Measurements from ENCODE around the gene CEP85.
"Not testable (repeated sequence)": the region's sequence is repeated elsewhere in the genome, so short reads cannot be mapped to it uniquely, and the experiment has no call there.

Gene CEP85

DNA sequence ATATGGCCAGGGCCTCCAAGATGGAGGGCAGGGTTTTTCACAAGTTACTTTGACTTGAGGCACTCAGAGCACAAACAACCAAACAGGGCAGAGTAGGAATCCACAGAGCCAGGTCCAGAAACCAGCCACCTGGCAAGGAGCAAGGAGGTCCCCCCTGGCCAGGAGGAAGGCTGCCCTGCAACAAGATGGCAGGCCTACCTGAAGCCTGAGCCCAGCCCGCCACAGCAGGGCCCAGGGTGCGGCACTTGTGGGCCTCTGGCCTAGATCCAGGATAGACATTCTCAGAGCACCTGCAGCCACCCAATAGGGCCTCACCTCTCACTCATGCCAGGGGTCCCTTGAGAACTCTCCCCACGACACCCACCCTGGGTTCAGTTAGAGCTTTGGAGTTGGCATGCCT is 57.4 kb downstream of the CEP85 start:
- DNase-seq = no peak

DNA sequence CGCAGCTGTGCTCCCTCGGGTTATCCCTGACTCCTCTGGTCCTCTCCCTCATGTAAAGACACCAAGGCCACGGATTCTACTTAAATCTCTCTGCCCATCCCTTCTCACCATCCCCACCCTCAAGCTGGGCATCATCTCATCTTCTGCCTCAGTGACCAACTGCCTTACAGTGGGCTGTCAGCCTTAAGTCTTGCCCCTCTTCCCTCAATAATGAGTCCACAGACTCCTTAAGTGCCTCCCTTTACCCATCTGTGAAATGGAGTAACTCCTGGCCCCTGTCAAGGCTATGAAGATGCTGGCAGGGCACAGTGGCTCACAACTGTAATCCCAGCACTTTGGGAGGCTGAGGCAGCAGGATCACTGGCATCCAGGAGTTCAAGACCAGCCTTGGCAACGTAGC is 57.9 kb downstream of the CEP85 start:
- DNase-seq = no peak

DNA sequence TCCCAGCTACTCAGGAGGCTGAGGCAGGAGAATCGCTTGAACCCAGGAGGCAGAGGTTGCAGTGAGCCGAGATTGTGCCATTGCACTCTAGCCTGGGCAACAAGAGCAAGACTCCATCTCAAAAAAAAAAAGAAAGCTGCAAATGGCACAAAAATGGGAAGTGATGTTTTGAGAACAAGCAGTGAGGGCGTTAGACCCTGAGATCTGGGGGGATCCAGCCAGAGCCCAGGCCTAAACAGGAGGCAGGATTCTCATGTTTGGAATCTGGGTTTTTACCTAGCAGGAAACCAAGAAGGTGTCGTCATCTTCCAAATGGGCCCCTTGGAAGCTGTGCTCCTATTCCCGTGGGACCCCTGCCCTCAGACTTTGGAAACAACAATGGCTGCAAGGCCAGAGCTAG is 58.7 kb downstream of the CEP85 start:
- DNase-seq = not testable (repeated sequence)

DNA sequence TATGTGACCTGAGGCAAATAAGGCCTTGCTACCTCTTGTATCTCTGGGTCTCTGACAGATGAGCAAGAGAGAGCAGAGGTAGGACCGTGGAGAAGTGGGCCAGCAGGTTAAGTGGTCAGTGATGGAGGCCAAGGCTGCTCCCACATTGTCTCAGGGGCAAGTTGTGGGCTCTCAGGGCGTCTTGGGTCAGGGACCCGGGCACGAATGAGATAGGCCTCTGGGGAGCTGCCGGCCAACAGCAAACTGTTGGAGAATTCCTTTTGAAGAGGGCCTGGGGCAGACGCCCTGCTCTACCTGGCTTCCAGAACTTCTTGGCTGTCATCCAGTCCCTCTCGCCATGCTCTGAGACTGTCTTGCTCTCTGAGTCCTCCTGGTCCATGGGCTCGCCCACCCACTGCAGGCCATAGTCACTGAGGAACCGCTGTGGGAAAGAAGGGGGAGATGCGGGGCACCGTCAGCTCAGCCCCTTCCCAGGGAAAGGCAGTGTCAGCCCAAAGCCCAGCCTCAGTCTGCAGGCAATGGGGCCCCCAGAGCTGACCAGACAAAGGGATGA is 60.0 kb downstream of the CEP85 start:
- no peak for DNase-seq

DNA sequence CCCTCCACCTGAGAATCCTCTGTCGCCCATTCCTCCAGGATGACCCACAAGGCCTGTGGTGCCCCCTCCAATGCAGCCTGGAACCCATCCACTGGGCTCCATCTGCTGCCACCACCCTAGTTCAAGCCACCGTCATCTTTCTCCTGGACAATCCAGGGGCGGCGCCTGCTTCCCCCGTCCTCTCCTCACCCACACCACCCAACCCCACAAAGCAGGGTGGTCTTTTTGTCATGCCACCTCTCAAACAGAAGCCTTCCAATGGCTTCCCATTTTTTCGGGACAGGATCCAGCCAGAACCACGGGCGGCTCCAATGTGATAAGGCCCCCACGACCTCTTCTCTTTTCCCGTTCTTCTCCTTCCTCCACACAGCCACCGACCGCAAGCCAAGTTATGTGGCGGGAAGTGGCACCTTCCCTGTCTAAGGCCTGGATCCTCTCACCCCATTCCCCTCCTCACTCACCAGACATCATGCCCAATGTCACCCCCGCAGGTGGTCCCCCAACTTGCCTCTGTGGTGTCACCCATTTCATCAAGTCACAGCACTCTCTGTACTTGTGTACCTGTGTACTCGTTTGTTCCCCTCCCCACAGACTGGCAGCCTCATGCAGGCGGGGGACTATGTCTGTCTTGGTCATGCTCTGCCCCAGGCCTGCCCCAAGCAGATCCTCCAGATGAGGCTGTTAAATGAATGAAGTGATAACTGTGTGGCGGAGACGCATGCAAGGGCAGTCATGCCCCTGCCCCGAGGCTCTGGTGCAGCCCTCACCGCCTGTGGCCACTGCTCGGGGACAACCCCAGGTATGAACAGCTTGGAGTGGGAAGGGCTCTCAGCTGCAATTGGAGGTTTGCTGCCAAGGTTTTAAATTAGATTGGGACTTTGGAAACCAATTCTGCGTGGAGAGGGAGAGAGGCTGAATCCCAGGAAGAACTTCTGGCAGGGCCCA is 61.5 kb downstream of the CEP85 start:
- no peak for DNase-seq

DNA sequence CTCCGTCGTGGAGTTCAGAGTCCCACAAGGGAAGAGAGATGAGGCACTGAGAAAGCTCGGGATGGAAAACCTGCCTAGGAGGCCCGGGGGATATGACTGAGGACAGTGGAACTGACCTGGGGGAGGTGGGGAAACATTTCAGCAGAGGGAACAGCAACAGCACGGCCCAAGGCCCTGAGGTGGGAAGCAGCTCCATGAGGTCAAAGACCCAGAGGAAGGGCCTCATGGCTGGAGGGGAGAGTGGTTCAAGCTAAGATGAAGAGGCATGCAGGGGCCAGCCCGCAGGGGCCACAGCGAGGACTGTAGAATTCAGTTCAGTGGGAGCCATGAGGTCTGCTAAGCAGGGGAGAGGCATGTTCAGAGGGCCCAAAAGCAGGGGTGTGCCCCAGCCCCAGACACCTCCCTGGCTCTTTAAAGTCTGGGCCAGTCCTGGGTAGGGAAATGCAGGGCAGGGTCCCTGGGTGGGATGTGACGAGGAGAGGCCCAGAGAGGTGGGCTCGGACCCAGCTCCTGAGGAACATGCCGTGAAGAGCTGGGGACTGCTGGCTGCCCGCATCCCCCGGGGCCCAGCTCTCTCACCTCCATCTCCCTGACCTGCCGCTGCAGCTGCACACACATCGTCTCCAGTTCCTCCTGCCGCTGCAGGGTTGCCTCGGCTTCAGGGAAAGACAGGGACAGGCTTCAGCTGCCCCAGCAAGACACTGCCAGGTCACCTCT is 62.5 kb downstream of the CEP85 start:
- no peak for DNase-seq

DNA sequence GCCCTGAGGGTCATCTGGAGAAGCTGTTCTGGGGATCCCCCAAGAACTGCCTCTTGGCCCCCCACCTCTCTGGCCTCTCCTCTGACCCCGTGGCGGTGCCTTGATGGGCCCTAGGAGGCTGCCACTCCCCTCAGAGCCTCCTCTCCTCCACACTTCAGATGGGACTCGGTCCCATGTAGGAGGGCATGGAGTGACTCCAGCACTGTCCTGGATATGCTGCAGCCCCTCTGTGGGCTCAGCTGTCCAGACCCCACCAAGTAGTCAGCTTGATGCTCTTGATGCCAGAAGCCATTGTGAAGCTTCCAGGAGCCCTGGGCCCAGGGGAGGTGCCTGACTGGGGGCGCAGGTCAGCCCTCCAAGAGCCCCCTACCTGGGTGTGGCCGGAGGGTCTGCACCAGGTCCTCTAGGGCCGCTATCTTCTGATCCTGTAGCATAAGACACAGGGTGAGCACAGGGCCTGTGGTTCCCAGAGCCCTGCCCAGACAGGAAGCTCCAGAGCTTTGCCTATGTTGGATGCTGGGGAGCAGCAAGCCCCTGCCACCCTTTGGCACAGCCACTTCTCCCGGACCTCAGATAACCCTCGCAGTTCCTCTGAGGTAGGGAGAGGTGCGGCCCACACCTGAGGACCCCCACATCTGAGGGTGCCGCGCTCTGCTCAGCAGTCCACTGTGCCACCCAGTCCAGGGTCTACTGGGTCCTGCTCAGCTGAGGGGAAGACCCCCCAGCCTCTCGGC is 63.2 kb downstream of the CEP85 start:
- DNase-seq = no peak

DNA sequence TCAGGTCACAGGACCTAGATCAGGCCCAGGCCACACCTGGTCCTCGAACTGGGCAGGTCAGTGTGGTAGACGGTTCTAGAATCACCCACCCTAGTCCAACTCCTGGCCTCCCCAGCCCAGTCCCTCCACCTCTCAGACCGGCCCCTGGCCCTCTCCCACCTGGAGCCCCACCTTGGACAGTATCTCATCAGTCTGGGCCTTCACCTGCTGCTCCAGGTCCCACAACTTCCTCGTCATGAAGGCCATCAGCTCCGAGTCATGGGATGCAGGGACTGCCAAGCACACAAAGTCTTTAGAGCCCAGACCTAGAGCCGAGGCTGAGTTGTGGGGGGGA is 63.8 kb downstream of the CEP85 start:
- DNase-seq = no peak

DNA sequence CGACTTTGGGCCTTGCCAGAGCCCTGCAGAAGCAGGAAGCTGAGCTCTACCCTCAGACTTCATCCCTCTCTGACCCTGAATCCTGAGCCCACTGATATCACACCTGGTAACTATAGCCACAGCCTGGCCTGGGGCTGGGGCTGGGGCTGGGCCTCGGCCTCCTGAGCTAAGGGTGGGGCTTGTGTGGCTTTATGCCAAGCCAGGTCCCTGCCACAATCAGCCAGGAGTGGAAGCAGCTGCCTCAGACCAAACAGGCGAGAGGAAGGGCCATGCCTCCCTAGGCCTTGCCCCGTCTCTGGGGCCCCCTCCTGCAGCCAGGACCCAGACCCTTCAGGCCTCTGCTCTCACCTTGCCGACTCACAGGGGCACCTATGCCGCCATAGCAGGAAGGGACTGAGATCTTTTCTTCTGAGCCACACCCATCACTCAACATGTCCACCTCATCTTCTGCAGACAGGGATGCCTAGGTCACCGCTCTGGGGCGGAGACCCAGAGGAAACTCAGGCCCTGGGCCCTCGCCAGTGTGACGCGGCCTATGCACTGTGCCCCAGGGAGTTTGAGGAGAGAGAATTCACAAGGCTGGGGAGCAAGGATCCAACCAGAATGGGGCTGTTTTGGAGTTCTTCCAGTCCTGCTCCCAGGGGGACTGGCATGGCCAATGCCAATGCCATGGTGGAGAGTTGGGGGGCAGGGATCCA is 66.7 kb downstream of the CEP85 start:
- no peak for DNase-seq

DNA sequence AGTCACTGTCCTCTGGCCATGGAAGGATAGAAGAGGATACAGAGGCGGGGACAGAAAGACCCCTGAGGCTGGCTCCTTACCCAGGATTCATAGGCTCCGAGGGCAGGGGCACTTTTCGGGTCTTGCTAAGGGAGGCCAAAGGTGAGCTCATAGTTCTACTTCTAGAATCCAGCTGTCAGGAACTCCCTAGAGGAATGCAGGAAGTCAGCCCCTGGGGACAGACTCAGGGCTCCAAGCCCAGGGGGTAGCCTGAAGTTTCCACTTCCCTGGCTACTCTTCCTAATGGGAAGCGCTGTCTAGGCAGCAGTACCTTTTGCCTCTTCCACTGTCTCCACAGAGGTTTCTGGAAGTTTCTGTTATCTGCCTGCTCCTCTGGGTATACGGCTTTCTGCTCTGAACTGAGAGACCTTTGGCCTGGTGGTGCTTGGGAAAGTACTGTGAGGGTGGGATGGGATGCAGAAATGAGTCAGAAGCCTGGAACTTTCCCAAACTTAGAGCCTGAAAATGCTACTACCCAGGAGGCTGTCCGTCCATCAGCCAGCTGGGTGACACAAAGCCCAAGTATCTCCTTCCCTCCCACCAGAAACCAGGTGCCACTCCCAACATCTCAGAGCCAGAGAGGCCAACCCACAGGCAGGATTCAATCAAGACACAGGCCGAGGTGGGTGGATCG is 68.9 kb downstream of the CEP85 start:
- DNase-seq = no peak

DNA sequence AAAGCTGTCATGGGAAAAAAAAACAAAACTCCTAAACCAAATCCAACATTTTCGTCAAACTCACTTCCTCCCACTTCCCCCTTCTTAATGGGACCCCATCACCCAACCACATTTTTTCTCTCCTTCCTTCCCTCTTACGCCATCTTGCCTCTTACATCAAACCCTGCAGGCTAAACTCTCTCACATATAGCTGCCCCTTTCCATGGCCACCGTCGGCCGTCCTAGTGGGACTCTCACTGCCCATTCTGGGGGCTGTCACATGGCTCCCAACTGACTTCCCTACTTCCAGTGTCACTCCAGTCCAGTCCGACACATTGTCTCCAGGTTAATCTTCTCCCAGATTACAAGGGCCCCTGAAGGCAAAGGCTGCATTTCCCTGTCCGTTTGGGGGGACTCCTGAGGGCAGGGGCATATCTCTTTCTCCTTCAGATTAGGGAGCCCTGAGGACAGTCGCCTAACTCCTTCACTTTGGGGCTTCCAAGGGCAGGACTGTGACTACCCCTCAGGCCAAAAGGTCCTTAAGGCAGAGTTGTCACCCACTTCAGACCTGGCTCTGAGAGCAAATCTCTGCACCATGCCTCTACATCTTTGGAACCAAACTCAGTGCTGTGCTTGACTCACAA is 71.8 kb downstream of the CEP85 start:
- no peak for DNase-seq

DNA sequence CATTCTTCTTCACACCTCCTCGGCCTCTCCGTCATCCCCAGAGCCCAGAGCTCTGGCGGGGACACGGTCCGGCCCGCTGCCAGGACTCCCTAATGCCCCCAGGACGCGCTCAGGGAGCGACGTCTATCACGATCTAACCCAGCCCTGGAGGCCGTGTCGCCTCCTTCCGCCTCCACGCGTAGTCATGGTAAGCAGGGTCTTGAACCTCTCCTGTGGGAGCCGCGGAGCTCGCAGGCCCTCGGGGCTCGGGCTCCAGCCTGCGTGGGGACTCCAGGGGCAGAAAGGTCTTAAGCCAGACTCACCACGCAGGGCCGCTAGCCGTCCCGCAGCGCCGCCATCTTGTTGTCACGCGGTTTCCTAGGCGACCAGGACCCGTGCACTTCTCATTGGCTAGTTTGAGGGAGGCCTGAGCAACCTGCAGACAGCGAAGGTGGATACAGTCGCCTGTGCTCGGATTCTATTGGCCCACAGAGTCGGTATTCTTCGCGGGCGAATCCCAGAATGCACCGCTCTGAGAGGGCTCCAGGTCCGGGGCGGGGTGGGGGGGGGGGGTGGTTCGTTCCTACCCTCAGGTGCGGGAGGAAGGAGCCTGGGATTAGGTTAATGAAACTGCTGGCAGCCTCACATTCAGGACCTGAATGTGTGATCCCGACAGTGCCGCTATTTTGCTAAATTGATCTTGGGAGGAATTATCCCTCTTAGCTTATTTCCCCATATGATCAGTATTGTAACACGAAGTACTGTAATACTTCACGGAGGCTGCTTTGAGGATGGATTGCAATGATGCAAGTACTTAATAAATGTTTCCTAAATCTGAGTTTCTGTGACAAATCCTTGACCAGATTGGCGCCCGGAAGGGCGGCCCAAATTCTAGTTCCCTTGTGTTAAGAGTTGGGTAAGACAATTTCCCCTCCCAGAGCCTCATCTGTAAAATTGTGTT is 72.6 kb downstream of the CEP85 start, which contains the start of gene UBXN11:
Gene UBXN11, minus strand, starts transcription at position 347 of the 940 bp plus-strand sequence. CDS start 3,753 bp downstream, outside the sequence.
- DNase-seq = peak; percentile 93

DNA sequence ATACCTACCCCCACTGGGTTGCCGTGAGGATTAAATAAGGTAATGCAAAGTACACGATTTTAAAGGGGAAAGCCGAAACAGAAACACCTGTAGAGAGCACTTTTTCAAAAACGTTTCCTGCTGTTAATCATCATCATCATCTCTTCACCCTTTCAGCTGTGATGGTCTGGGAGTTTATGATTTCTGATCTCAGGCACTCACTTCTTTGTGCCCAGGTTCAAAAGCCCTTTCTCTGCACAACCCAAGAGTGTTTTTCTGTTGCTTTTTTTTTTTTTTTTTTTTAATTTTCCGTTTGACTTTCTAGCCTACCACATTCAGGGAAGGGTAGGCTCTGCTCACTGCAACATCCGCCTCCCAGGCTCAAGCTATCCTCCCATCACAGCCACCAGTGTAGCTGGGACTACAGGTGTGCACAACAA is 73.4 kb downstream of the CEP85 start:
- DNase-seq = peak; percentile 64

DNA sequence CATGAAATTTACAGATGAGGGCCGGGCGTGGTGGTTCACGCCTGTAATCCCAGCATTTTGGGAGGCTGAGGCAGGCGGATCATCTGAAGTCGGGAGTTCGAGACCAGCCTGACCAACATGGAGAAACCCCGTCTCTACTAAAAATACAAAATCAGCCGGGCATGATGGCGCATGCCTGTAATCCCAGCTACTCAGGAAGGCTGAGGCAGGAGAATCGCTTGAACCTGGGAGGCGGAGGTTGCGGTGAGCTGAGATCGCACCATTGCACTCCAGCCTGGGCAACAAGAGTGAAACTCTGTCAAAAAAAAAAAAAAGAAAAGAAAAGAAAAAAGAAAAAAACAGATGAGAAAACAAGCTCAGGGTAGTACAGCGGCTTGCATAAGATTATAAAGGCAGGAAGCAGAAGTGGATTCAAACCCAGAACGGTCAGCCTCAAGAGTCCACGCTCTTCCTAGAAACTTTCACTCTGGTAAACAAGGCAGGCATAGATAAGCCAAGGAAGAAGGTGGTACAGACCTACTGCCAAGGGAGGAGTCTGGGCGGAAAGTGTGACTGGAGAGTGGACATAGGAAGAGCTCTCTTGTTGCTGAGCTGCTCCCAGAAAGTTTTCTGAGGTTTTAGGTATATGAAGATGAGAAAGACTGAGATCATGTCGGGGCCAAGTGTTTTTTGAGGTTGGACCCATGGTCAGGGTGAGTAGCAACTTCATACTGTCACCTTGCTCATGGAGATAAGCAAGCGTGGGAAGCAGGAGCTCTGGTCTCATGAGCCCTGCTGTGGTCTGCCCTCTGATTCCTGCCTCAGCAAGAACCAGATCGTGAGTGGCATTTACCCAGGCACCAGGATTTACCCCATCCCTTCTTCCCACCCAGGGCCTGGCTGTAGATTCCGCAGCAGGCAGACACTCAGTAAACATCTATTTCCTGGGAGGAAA is 74.2 kb downstream of the CEP85 start:
- DNase-seq = peak; percentile 38

DNA sequence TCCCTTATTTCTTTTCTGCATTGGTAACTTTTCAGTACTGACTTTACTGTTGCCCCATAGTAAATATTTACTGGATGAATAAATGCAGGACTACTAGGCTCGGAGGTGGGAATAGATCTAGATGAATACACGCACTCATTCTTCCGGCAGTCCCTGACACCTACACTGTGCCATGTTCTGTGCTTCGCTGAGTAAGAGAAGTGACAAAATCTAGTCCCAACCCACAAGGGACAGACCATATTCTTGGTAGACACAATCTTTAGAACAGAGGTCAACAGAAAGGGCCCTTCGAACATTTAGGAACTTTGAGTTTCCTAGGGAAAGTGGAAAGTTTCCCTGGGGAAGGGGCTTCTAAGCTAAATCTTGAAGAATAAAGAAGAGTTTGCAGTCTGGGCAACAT is 80.5 kb downstream of the CEP85 start:
- DNase-seq = no peak

DNA sequence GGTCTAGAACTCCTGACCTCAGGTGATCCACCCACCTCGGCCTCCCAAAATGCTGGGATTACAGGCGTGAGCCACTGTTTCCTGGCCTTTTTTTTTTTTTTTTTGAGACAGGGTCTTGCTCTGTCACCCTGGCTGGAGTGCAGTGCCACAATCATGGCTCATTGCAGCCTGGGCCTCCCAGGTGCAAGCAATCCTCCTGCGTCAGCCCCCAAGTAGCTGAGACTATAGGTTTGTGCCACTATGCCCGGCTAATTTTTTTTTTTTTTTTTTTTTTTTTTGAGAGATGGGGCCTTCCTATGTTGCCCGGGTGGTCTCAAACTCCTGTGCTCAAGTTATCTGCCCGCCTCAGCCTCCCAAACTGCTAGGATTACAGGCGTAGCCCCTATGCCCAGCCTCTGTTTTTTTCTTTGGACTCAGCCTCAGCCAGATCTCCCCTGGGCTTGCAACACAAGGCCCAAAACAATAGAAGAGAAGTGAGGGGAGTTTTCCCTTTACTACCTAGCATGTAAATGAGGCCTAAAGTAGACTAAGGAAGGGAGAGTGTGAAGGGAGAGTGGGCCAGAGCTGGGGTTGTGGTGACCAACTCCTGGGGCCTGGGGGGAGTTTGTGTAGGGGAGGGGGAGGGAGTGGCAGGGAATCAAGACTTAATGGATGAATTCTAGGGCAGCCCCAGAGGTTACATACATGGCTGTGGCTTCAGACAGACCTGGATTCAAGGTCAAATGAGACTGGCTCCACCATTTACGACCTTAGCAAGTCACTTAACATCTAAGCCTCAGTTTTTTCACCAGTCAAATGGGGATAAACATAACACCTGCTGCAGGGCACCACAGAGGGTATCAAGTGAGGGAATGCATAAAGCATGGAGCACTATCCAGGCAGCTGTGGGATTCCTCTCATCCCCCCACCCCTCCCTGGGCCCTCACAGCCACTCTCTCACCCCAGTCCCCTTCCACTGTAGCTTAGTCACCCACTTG is 82.2 kb downstream of the CEP85 start:
- no peak for DNase-seq

DNA sequence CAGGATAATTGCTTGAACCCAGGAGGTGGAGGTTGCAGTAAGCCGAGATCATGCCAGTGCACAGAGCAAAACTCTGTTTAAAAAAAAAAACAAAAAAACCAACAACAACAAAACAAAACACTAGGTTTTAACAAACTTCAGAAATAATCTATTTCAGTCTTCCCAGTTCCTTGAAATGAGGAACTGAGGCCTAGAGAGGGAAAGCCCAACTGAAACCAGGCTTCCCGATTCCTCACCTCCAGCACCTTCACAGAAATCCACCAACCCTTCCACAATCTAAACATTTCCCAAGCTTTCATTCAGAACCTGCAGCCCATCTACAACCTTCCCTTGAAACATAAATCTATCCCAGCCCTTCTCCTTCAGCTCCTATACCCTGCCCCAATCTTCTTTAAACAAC is 83.1 kb downstream of the CEP85 start:
- no peak for DNase-seq
